Transverse colon (tissue), 4 donors: ENCODE results near the gene FAM89B.

Experiments used
- POLR2A ChIP-seq: fragments of 450-650 bp; IDR thresholded peaks from one replicate; pipeline ENCODE4 v1.6.1; 2016; ENCODE audit warnings: antibody characterized with exemption, mild to moderate bottlenecking, moderate library complexity
- POLR2AphosphoS5 ChIP-seq, 3 donors: sonication (generic); formaldehyde crosslinking; IDR thresholded peaks; one replicate each; pipeline ENCODE4 v1.6.1; 2016; ENCODE audit warnings: antibody characterized with exemption in 3 of 3
- TF ChIP-seq, protein P1 (sequence below), 5 experiments: fragments of 200-600 bp in 3 of 5; fragments of 450-650 bp in 2 of 5; sonication (generic) in 3 of 5; IDR thresholded peaks; 1 replicate in 2 of 5; 2 replicates in 3 of 5; pipeline ENCODE4 v1.5.1; 2016 to 2017; ENCODE audit warnings: antibody characterized with exemption in 5 of 5, inconsistent platforms in 3 of 5, mild to moderate bottlenecking in 2 of 5, moderate library complexity in 1 of 5

DNA sequence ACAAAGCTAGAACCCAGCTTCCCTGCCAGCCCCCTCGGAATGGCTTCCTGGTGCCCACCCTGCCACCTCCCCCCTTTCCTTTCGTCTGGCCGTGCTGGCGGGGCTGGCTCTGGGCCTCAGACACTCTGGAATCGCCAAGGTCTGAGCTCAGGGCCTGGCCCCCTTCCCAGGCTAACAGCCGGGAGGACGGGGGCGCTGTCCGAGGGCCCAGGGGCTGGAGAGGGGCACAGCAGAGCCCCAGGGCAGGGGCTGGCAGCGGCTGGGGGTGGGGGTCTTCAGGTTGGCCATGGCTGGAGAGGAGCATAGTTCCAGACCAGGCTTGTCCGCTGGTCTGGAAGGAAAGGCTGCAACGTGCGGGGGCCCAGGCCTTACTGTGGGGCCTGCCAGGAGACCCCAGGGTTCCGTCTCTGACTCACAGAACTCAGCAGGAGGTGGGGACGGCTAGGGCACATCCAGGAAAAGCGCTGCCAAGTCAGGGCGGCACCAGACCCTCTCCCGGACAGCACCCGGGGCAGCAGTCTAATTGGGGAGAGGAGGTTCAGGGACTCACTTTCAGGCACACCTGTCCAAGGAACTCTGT is 13.3 kb upstream of the FAM89B start:
- TF ChIP-seq, protein P1, sequence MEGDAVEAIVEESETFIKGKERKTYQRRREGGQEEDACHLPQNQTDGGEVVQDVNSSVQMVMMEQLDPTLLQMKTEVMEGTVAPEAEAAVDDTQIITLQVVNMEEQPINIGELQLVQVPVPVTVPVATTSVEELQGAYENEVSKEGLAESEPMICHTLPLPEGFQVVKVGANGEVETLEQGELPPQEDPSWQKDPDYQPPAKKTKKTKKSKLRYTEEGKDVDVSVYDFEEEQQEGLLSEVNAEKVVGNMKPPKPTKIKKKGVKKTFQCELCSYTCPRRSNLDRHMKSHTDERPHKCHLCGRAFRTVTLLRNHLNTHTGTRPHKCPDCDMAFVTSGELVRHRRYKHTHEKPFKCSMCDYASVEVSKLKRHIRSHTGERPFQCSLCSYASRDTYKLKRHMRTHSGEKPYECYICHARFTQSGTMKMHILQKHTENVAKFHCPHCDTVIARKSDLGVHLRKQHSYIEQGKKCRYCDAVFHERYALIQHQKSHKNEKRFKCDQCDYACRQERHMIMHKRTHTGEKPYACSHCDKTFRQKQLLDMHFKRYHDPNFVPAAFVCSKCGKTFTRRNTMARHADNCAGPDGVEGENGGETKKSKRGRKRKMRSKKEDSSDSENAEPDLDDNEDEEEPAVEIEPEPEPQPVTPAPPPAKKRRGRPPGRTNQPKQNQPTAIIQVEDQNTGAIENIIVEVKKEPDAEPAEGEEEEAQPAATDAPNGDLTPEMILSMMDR (IDR thresholded peaks at IDR 0.05): no peak
- TF ChIP-seq POLR2A: no peak
- TF ChIP-seq POLR2AphosphoS5 (IDR thresholded peaks at IDR 0.05): peak in 1 of 3 donors; percentile 30
